ENCODE measurements around the gene FYN.

FYN gene

GRCh38 chr6:111864138-111865048 is 8.9 kb downstream of the FYN start:
- TF ChIP-seq, protein P1, sequence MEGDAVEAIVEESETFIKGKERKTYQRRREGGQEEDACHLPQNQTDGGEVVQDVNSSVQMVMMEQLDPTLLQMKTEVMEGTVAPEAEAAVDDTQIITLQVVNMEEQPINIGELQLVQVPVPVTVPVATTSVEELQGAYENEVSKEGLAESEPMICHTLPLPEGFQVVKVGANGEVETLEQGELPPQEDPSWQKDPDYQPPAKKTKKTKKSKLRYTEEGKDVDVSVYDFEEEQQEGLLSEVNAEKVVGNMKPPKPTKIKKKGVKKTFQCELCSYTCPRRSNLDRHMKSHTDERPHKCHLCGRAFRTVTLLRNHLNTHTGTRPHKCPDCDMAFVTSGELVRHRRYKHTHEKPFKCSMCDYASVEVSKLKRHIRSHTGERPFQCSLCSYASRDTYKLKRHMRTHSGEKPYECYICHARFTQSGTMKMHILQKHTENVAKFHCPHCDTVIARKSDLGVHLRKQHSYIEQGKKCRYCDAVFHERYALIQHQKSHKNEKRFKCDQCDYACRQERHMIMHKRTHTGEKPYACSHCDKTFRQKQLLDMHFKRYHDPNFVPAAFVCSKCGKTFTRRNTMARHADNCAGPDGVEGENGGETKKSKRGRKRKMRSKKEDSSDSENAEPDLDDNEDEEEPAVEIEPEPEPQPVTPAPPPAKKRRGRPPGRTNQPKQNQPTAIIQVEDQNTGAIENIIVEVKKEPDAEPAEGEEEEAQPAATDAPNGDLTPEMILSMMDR (IDR thresholded peaks at IDR 0.05; ENCODE audit: low read depth, low read length, missing control alignments), result no peak
- no peak for DNase-seq (ENCODE audit: low read depth)
- H3K4me3 ChIP-seq (ENCODE audit: low read depth, low read length), result no peak overlapping the region

DNA sequence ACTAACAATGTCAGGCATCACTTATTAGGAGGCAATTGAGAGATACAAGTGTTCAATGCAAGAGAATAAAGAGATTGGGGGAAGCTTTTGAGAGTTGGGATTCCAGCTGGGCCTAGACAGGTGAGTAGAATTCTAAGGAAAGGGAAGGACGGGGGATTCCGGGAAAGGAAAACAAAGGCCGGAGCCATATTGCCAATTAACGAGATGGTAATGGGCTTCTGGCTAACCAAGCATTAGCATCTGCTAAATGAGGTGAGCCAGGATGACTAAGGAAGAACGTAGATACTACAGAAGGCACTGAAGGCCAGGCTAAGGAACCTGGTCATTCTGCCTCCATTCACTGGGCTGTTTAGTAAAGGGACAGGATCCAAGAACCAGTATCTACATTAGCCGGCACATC is 10.5 kb downstream of the FYN start:
- no peak for DNase-seq (ENCODE audit: low read depth)
- H3K4me3 ChIP-seq (ENCODE audit: low read depth, low read length), result no peak overlapping the region
- TF ChIP-seq, protein P1 (IDR thresholded peaks at IDR 0.05; ENCODE audit: low read depth, low read length, missing control alignments), result no peak

GRCh38 chr6:111862314-111862713 is 10.9 kb downstream of the FYN start:
- TF ChIP-seq, protein P1 (IDR thresholded peaks at IDR 0.05; ENCODE audit: low read depth, low read length, missing control alignments), result no peak
- no peak for DNase-seq (ENCODE audit: low read depth)
- no peak overlapping the region for H3K4me3 ChIP-seq (ENCODE audit: low read depth, low read length)

GRCh38 chr6:111861431-111861885 is 11.8 kb downstream of the FYN start:
- H3K4me3 ChIP-seq (ENCODE audit: low read depth, low read length), result no peak overlapping the region
- DNase-seq (ENCODE audit: low read depth), result no peak
- TF ChIP-seq, protein P1 (IDR thresholded peaks at IDR 0.05; ENCODE audit: low read depth, low read length, missing control alignments), result no peak

DNA sequence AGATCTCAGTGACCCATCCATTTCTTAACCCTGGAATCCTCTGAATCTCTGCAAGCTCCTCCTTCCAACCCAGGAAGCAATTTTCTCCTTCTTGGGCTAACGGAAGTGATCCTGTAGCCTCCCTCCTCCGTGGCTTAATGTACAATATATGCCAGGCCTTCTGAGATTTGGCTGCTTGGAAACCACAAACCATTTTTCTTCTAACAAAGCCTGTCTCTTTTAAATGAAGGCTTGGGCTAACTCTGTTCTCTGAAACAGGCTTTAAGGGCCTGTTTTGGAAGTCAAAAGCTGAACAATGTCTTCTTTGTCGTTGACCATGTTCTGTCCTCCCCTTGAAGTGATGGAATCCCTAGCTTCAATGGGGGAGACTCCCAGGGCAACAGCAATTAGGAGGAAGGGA is 14.9 kb downstream of the FYN start:
- TF ChIP-seq, protein P1 (IDR thresholded peaks at IDR 0.05; ENCODE audit: low read depth, low read length, missing control alignments), result no peak
- DNase-seq (ENCODE audit: low read depth), result no peak
- no peak overlapping the region for H3K4me3 ChIP-seq (ENCODE audit: low read depth, low read length)

DNA sequence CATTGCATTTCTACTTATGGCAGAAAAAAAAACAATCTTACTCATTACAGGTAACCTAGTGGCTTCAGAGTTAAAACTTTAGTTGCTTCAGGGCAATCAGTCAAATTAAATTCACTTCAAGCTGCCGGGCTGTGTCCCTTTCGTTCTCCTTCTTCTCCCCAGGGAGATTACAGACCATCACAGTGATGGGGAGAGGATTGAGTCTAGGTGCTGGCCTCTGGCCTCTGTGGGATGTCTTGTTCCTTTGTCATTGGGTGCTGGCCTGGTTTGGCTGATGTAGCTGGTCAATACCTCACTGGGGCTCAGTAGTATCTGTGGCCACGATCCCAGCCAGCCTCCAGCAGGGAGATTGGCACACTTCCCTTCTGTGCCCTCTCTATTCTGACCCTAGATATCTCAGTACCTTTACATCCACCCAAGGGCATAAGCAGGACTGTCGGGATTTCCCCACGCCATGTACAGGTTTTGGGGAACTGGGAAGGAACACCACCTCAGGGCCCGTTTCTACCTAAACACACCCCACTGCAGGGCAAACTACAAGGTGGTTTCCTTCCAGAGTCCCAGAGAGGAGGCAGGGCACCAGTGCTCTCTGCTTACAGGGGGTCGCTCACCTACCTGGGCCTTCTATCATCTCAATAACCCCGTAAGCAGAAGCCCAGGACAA is 15.4 kb downstream of the FYN start:
- DNase-seq (ENCODE audit: low read depth), result no peak
- no peak overlapping the region for H3K4me3 ChIP-seq (ENCODE audit: low read depth, low read length)
- TF ChIP-seq, protein P1 (IDR thresholded peaks at IDR 0.05; ENCODE audit: low read depth, low read length, missing control alignments), result no peak

Data from GM12864 (cell line).